ENCODE results near the gene CMTM8. TPM values are rescaled to one million over a fixed set of nuclear protein-coding genes. Genes with fewer than 3 reads are reported as not detected.

Gene CMTM8
- polyA plus RNA-seq, 2 of the 4 experiments (the other 2 are of a cell fraction), result 8.4 to 15.6 TPM

- Histone ChIP-seq H3K4me3 (no peak overlapping the region), H3K27ac (no peak overlapping the region), H3K9me3 (no peaks in the 10 kb centered on the region), H3K4me2 (no peak overlapping the region), H3K4me1 (peaks cover 3% of the 10 kb centered on the region; the same call in 1 of the 3 replicates)
- FAIRE-seq, result no peak
- no peak for DNase-seq (ENCODE audit: low read depth in 1 of 2, low spot score in 1 of 2)
- TF ChIP-seq TFCP2L1 (CRISPR knock-in tag; IDR thresholded peaks at IDR 0.05) (no peak), ESRRA (IDR thresholded peaks at IDR 0.05; ENCODE audit: borderline replicate concordance, low read length) (no peak), HEYL (CRISPR knock-in tag; IDR thresholded peaks at IDR 0.05) (no peak), NR3C1 (IDR thresholded peaks at IDR 0.05) (no peak), SMC3 (IDR thresholded peaks at IDR 0.05) (no peak), HOXA7 (CRISPR knock-in tag; IDR thresholded peaks at IDR 0.05) (no peak), FOXS1 (CRISPR knock-in tag; IDR thresholded peaks at IDR 0.05) (no peak), USF2 (IDR thresholded peaks at IDR 0.05) (no peak), ZNF302 (CRISPR knock-in tag; IDR thresholded peaks at IDR 0.05) (no peak), FOSB (CRISPR knock-in tag; IDR thresholded peaks at IDR 0.05) (no peak), CBX8 (IDR thresholded peaks at IDR 0.05) (no peak), REST (IDR thresholded peaks at IDR 0.05) (no peak)
- TF ChIP-seq, protein P1, sequence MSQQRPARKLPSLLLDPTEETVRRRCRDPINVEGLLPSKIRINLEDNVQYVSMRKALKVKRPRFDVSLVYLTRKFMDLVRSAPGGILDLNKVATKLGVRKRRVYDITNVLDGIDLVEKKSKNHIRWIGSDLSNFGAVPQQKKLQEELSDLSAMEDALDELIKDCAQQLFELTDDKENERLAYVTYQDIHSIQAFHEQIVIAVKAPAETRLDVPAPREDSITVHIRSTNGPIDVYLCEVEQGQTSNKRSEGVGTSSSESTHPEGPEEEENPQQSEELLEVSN (IDR thresholded peaks at IDR 0.05; ENCODE audit: borderline replicate concordance, low read depth), result no peak
- POLR2A ChIA-PET, result no interaction called here
- no peak for ATAC-seq
- 58% methylated on average over 9 of the region's 10 CpGs for WGBS (ENCODE audit: missing lambda C conversion rate)
- CTCF ChIA-PET, result interaction anchor here (1.1 to 2.7 kb wide), 2 partner anchors 23 to 267 kb away, joined by 3 to 12 read pairs; no protein-coding TSS in a partner anchor
These were observed 37.3 kb upstream of the CMTM8 start for GRCh38 chr3:32200992-32201758.

- no peak overlapping the region for H3K27ac ChIP-seq
- FAIRE-seq, result no peak
- H3K4me3 ChIP-seq, result no peak overlapping the region
- ATAC-seq, result no peak
- DNase-seq (ENCODE audit: low read depth in 1 of 2, low spot score in 1 of 2), result no peak
- POLR2A ChIA-PET, result no interaction called here
- no peaks in the 10 kb centered on the region for H3K9me3 ChIP-seq
- CTCF ChIA-PET, result interaction anchor here (0.9 kb wide), 1 partner anchor 173 kb away, joined by 3 read pairs; no protein-coding TSS in a partner anchor
- H3K4me1 ChIP-seq, result peaks cover 3% of the 10 kb centered on the region; the same call in 1 of the 3 replicates
- TF ChIP-seq, protein P2, sequence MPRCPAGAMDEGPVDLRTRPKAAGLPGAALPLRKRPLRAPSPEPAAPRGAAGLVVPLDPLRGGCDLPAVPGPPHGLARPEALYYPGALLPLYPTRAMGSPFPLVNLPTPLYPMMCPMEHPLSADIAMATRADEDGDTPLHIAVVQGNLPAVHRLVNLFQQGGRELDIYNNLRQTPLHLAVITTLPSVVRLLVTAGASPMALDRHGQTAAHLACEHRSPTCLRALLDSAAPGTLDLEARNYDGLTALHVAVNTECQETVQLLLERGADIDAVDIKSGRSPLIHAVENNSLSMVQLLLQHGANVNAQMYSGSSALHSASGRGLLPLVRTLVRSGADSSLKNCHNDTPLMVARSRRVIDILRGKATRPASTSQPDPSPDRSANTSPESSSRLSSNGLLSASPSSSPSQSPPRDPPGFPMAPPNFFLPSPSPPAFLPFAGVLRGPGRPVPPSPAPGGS (IDR thresholded peaks at IDR 0.05), result no peak
- TF ChIP-seq, protein P3, sequence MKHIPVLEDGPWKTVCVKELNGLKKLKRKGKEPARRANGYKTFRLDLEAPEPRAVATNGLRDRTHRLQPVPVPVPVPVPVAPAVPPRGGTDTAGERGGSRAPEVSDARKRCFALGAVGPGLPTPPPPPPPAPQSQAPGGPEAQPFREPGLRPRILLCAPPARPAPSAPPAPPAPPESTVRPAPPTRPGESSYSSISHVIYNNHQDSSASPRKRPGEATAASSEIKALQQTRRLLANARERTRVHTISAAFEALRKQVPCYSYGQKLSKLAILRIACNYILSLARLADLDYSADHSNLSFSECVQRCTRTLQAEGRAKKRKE (CRISPR knock-in tag; IDR thresholded peaks at IDR 0.05; ENCODE audit: low read depth), result no peak
- no peak for TF ChIP-seq MYC (IDR thresholded peaks at IDR 0.05; ENCODE audit: borderline replicate concordance, low read length)
- TF ChIP-seq EHF (CRISPR knock-in tag; IDR thresholded peaks at IDR 0.05), result no peak
- TF ChIP-seq FOSB (CRISPR knock-in tag; IDR thresholded peaks at IDR 0.05), result no peak
- TF ChIP-seq NFE2L2 (conservative IDR thresholded peaks at IDR 0.05; ENCODE audit: low read length), result no peak
- TF ChIP-seq ESRRA (IDR thresholded peaks at IDR 0.05; ENCODE audit: borderline replicate concordance, low read length), result no peak
- TF ChIP-seq PBX3 (IDR thresholded peaks at IDR 0.05), result no peak
- TF ChIP-seq POLR2A (IDR thresholded peaks at IDR 0.05; ENCODE audit: low read length), result no peak
- TF ChIP-seq JUNB (IDR thresholded peaks at IDR 0.05), result no peak
- TF ChIP-seq EP300 (IDR thresholded peaks at IDR 0.05), result no peak
- TF ChIP-seq RNF2 (IDR thresholded peaks at IDR 0.05; ENCODE audit: borderline replicate concordance, low read depth), result no peak
- no peak for TF ChIP-seq RCOR1 (IDR thresholded peaks at IDR 0.05; ENCODE audit: low read depth, low read length)
- TF ChIP-seq, protein P4, sequence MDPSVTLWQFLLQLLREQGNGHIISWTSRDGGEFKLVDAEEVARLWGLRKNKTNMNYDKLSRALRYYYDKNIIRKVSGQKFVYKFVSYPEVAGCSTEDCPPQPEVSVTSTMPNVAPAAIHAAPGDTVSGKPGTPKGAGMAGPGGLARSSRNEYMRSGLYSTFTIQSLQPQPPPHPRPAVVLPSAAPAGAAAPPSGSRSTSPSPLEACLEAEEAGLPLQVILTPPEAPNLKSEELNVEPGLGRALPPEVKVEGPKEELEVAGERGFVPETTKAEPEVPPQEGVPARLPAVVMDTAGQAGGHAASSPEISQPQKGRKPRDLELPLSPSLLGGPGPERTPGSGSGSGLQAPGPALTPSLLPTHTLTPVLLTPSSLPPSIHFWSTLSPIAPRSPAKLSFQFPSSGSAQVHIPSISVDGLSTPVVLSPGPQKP (IDR thresholded peaks at IDR 0.05; ENCODE audit: low read depth, low read length), result no peak
- 95% methylated on average over 1 of the region's 1 CpG for WGBS (ENCODE audit: missing lambda C conversion rate)
- H3K4me2 ChIP-seq, result no peak overlapping the region
These were observed 36.0 kb upstream of the CMTM8 start for GRCh38 chr3:32202496-32202895.

All from A549 (cell line).